DND-41 (cell line): ENCODE data around the gene TXN.

Experiments used
- ATAC-seq: fragments of 200-7000 bp; cut with Tn5 transposase; 3 replicates; pipeline ENCODE4 v1.9.1; 2021; ENCODE audit warnings: low read depth; ENCODE audit not compliant: insufficient read depth
- DNase-seq: peaks from one replicate; pipeline ENCODE4 v3.0.0-alpha.2; 2020
- H2AFZ ChIP-seq: 2 replicates; pipeline ENCODE4 v1.6.0; 2012; ENCODE audit warnings: low read depth, low read length
- H3K27ac ChIP-seq: 2 replicates; pipeline ENCODE4 v1.5.1; 2012; ENCODE audit warnings: low read length, inconsistent platforms
- H3K27me3 ChIP-seq: fragments of 200-600 bp; sonication (generic); 2 replicates; pipeline ENCODE4 v1.6.0; 2012; ENCODE audit warnings: low read length, mild to moderate bottlenecking, inconsistent platforms; ENCODE audit not compliant: insufficient read depth, poor library complexity
- H3K36me3 ChIP-seq: 2 replicates; pipeline ENCODE4 v1.5.1; 2012; ENCODE audit warnings: low read length, inconsistent platforms; ENCODE audit not compliant: insufficient read depth
- H3K4me1 ChIP-seq: 2 replicates; pipeline ENCODE4 v1.5.1; 2012; ENCODE audit warnings: mild to moderate bottlenecking, low read length; ENCODE audit not compliant: insufficient read depth
- H3K4me2 ChIP-seq: 2 replicates; pipeline ENCODE4 v1.6.0; 2012; ENCODE audit warnings: mild to moderate bottlenecking, moderate library complexity, low read length, inconsistent platforms; ENCODE audit not compliant: insufficient read depth
- H3K4me3 ChIP-seq, 2 experiments: fragments of 200-600 bp in 1 of 2; shearing (Covaris generic) in 1 of 2; 2 replicates each; pipeline ENCODE4 v1.5.1; 2012 to 2016; ENCODE audit warnings: inconsistent platforms in 2 of 2, low read length in 2 of 2, mild to moderate bottlenecking in 2 of 2, low read depth in 1 of 2, moderate library complexity in 1 of 2
- H3K79me2 ChIP-seq: 2 replicates; pipeline ENCODE4 v1.6.0; 2012; ENCODE audit warnings: low read length, inconsistent platforms; ENCODE audit not compliant: insufficient read depth
- H3K9ac ChIP-seq: 2 replicates; pipeline ENCODE4 v1.6.0; 2012; ENCODE audit warnings: low read depth, mild to moderate bottlenecking, inconsistent platforms, low read length, moderate library complexity
- H3K9me3 ChIP-seq: 2 replicates; pipeline ENCODE4 v1.5.1; 2012; ENCODE audit warnings: low read length, moderate library complexity, mild to moderate bottlenecking, inconsistent platforms; ENCODE audit not compliant: insufficient read depth, severe bottlenecking
- H4K20me1 ChIP-seq: 2 replicates; pipeline ENCODE4 v1.6.0; 2012; ENCODE audit warnings: low read length; ENCODE audit not compliant: insufficient read depth
- CTCF ChIP-seq: IDR thresholded peaks from 2 replicates; pipeline ENCODE4 v1.5.1; 2012; ENCODE audit warnings: borderline replicate concordance, low read length, moderate library complexity, mild to moderate bottlenecking; ENCODE audit not compliant: poor library complexity, severe bottlenecking; ENCODE audit errors: extremely low read depth
- EZH2 ChIP-seq: IDR thresholded peaks from 3 replicates; pipeline ENCODE4 v1.6.1; 2012; ENCODE audit warnings: borderline replicate concordance, low read depth, mild to moderate bottlenecking, moderate library complexity, low read length, inconsistent platforms; ENCODE audit not compliant: severe bottlenecking

The TXN gene

GRCh38 chr9:110214586-110215355 lies 41.5 kb downstream of the TXN start:
- no peaks in the 10 kb centered on the region for H3K79me2 ChIP-seq
- ATAC-seq, result peak; percentile 78
- no peak overlapping the region for H3K9ac ChIP-seq
- TF ChIP-seq CTCF (no peak), EZH2 (no peak)
- DNase-seq, result peak; percentile 42
- H3K4me2 ChIP-seq, result no peak overlapping the region
- no peaks in the 10 kb centered on the region for H3K27me3 ChIP-seq
- peaks cover 21% of the 10 kb centered on the region for H3K4me1 ChIP-seq
- H3K36me3 ChIP-seq, result no peaks in the 10 kb centered on the region
- H3K27ac ChIP-seq, result peak overlapping the region; percentile 75
- H3K4me3 ChIP-seq, result no peak overlapping the region
- no peaks in the 10 kb centered on the region for H4K20me1 ChIP-seq
- H2AFZ ChIP-seq, result no peak overlapping the region
- H3K9me3 ChIP-seq, result no peaks in the 10 kb centered on the region

GRCh38 chr9:110214090-110214489 lies 42.2 kb downstream of the TXN start:
- Histone ChIP-seq H3K79me2 (no peaks in the 10 kb centered on the region), H4K20me1 (no peaks in the 10 kb centered on the region), H3K9me3 (no peaks in the 10 kb centered on the region), H3K27ac (peak overlapping the region; percentile 75), H2AFZ (no peak overlapping the region), H3K36me3 (no peaks in the 10 kb centered on the region), H3K9ac (no peak overlapping the region), H3K27me3 (no peaks in the 10 kb centered on the region), H3K4me1 (peaks cover 21% of the 10 kb centered on the region), H3K4me3 (no peak overlapping the region), H3K4me2 (no peak overlapping the region)
- peak; percentile 20; the same call in 1 of the 3 replicates for ATAC-seq
- no peak for DNase-seq
- TF ChIP-seq CTCF (no peak), EZH2 (no peak)

DNA sequence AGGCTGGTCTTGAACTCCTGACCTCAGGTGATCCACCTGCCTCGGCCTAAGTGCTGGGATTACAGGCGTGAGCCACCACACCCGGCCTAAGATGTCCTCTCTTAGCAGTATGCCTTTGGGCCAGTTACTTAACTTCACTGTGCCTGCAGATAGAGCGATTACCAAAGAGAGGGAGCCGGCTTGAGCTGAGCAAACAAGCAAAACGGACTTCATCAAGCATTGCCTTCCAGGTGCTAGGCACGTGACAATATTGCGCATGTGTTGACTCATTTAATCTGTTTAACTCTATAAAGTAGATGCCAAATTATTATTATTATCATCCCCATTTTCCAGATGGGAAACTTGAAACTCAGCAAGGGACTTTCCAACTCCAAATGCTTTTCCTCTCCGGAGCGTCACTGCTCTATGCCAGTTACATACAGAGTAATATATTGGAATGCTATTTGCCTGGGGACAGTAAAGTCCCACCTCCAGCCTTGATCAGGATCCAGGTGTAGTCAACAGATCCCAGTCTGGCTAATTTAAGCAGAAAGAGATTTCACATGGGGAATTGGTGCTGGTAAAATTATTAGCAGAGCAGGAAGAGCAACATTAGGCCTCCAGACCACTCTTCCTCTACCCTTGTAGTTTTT lies 42.8 kb downstream of the TXN start:
- ATAC-seq (no peak), DNase-seq (no peak)
- Histone ChIP-seq H3K9me3 (no peaks in the 10 kb centered on the region), H2AFZ (no peak overlapping the region), H3K4me1 (peaks cover 21% of the 10 kb centered on the region), H3K27me3 (no peaks in the 10 kb centered on the region), H4K20me1 (no peaks in the 10 kb centered on the region), H3K9ac (no peak overlapping the region), H3K79me2 (no peaks in the 10 kb centered on the region), H3K36me3 (no peaks in the 10 kb centered on the region), H3K27ac (peak overlapping the region; percentile 75), H3K4me2 (no peak overlapping the region), H3K4me3 (no peak overlapping the region)
- TF ChIP-seq EZH2, result no peak
- TF ChIP-seq CTCF, result no peak
